ENCODE data around the gene CD80.

CD80 gene

DNA sequence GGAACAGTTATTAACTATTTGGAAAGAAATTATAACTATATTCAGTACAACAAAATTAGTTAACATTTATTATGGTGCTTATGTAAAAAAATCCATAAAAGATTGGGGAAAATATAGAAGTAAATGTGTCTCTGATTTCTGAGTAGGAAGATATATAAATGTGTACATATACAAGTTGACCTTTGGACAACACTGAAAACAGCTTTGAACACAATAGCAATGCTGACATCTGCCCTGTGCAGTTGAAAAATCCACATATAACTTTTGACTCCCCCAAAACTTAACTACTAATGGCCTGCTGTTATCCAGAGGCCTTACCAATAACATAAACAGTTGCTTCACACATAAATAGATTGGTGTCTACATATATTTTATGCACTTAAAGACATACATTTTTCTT, 48.7 kb downstream of the CD80 start:
- H3K27ac ChIP-seq (ENCODE audit: extremely low read depth, low read depth, low read length): no peak overlapping the region
- ChIA-PET POLR2A (no interaction called here), CTCF (no interaction called here)
- H3K36me3 ChIP-seq (ENCODE audit: control insufficient read depth in 2 of 2, insufficient read depth in 1 of 2, low read length in 2 of 2): peaks cover 10 to 77% of the 10 kb centered on the region in 2 experiments
- no peak for TF ChIP-seq ZNF777 (tag by site-specific recombination; IDR thresholded peaks at IDR 0.05; ENCODE audit: borderline replicate concordance)
- TF ChIP-seq ZNF302 (tag by site-specific recombination; IDR thresholded peaks at IDR 0.05; ENCODE audit: low read depth): no peak
- TF ChIP-seq OSR2 (tag by site-specific recombination; IDR thresholded peaks at IDR 0.05): no peak
- TF ChIP-seq ZNF792 (tag by site-specific recombination; IDR thresholded peaks at IDR 0.05): no peak
- no peak for TF ChIP-seq ZBTB21 (tag by site-specific recombination; IDR thresholded peaks at IDR 0.05)
- TF ChIP-seq ZIC2 (tag by site-specific recombination; IDR thresholded peaks at IDR 0.05): no peak
- TF ChIP-seq ZNF10 (tag by site-specific recombination; IDR thresholded peaks at IDR 0.05): no peak
- TF ChIP-seq ZNF704 (tag by site-specific recombination; IDR thresholded peaks at IDR 0.05): no peak
- no peak for TF ChIP-seq ZXDB (tag by site-specific recombination; IDR thresholded peaks at IDR 0.05)
- no peak for TF ChIP-seq ZNF112 (tag by site-specific recombination; IDR thresholded peaks at IDR 0.05)
- no peaks in the 10 kb centered on the region for H3K9me3 ChIP-seq (ENCODE audit: control insufficient read depth, insufficient read depth, low read depth, low read length)
- H3K4me3 ChIP-seq (ENCODE audit: low read depth, low read length): no peak overlapping the region
- no peaks in the 10 kb centered on the region for H3K4me1 ChIP-seq (ENCODE audit: control insufficient read depth, insufficient read depth, low read length)

- CTCF ChIA-PET: interaction anchor here (0.5 to 0.6 kb wide), 2 partner anchors 40 to 80 kb away, joined by 3 to 4 read pairs; no protein-coding TSS in a partner anchor
- POLR2A ChIA-PET: no interaction called here
- H3K27ac ChIP-seq (ENCODE audit: extremely low read depth, low read depth, low read length): no peak overlapping the region
- H3K9me3 ChIP-seq (ENCODE audit: control insufficient read depth, insufficient read depth, low read depth, low read length): no peaks in the 10 kb centered on the region
- no peak overlapping the region for H3K4me3 ChIP-seq (ENCODE audit: low read depth, low read length)
- H3K36me3 ChIP-seq (ENCODE audit: control insufficient read depth in 2 of 2, insufficient read depth in 1 of 2, low read length in 2 of 2): peaks cover 10 to 77% of the 10 kb centered on the region in 2 experiments; a peak in 2 of 3 replicates
- TF ChIP-seq YY2 (tag by site-specific recombination; IDR thresholded peaks at IDR 0.05): no peak
- H3K4me1 ChIP-seq (ENCODE audit: control insufficient read depth, insufficient read depth, low read length): no peaks in the 10 kb centered on the region
Measured at GRCh38 chr3:119508172-119508845, 51.1 kb downstream of the CD80 start.

- H3K9me3 ChIP-seq (ENCODE audit: control insufficient read depth, insufficient read depth, low read depth, low read length): no peaks in the 10 kb centered on the region
- H3K27ac ChIP-seq (ENCODE audit: extremely low read depth, low read depth, low read length): no peak overlapping the region
- H3K4me3 ChIP-seq (ENCODE audit: low read depth, low read length): no peak overlapping the region
- H3K36me3 ChIP-seq (ENCODE audit: control insufficient read depth in 2 of 2, insufficient read depth in 1 of 2, low read length in 2 of 2): peaks cover 7 to 77% of the 10 kb centered on the region in 2 experiments; a peak in 2 of 3 replicates
- CTCF ChIA-PET: no interaction called here
- H3K4me1 ChIP-seq (ENCODE audit: control insufficient read depth, insufficient read depth, low read length): no peaks in the 10 kb centered on the region
- POLR2A ChIA-PET: no interaction called here
- TF ChIP-seq, protein P1, sequence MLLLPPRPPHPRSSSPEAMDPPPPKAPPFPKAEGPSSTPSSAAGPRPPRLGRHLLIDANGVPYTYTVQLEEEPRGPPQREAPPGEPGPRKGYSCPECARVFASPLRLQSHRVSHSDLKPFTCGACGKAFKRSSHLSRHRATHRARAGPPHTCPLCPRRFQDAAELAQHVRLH (tag by site-specific recombination; IDR thresholded peaks at IDR 0.05): no peak
- TF ChIP-seq ZNF791 (tag by site-specific recombination; IDR thresholded peaks at IDR 0.05) (no peak), ZSCAN30 (tag by site-specific recombination; IDR thresholded peaks at IDR 0.05) (no peak), ZSCAN16 (tag by site-specific recombination; IDR thresholded peaks at IDR 0.05) (no peak), ZNF433 (tag by site-specific recombination; IDR thresholded peaks at IDR 0.05; ENCODE audit: low read depth) (no peak), ZNF202 (tag by site-specific recombination; IDR thresholded peaks at IDR 0.05; ENCODE audit: borderline replicate concordance) (no peak), ZNF248 (tag by site-specific recombination; IDR thresholded peaks at IDR 0.05) (no peak), ZBTB10 (tag by site-specific recombination; IDR thresholded peaks at IDR 0.05) (no peak), IKZF3 (tag by site-specific recombination; IDR thresholded peaks at IDR 0.05) (no peak), ZNF701 (tag by site-specific recombination; IDR thresholded peaks at IDR 0.05) (no peak), ZNF394 (tag by site-specific recombination; IDR thresholded peaks at IDR 0.05; ENCODE audit: borderline replicate concordance) (no peak), ZNF521 (tag by site-specific recombination; IDR thresholded peaks at IDR 0.05) (no peak), ZNF155 (tag by site-specific recombination; IDR thresholded peaks at IDR 0.05) (no peak), ZNF169 (tag by site-specific recombination; IDR thresholded peaks at IDR 0.05) (no peak), SP2 (tag by site-specific recombination; IDR thresholded peaks at IDR 0.05) (no peak), ZBTB44 (tag by site-specific recombination; IDR thresholded peaks at IDR 0.05) (no peak), ZNF341 (tag by site-specific recombination; IDR thresholded peaks at IDR 0.05; ENCODE audit: low read depth) (no peak), ZNF473 (tag by site-specific recombination; IDR thresholded peaks at IDR 0.05) (no peak)
Measured at GRCh38 chr3:119507404-119507803, 52.0 kb downstream of the CD80 start.
